IMR-90 (cell line): ENCODE data around the gene PAF1. TPM values are rescaled to one million over a fixed set of nuclear protein-coding genes. Genes with fewer than 3 reads are reported as not detected.

Experiments used
- ATAC-seq: fragments of 200-7000 bp; cut with Tn5 transposase; 2 replicates; pipeline ENCODE4 v1.9.1; 2020; ENCODE audit warnings: low read depth, mild to moderate bottlenecking, moderate library complexity
- BruUV-seq: library from RNA; stranded (reverse); fragments of 400-500 nt; replicated peaks from 2 replicates; lab custom pipeline; 2021; lab: Mats Ljungman, UMichigan
- CTCF ChIA-PET: fragments of 300-600 bp; formaldehyde crosslinking; extraction: SDS; loops from one replicate; lab custom pipeline; 2021; ENCODE audit warnings: antibody characterized with exemption; lab: Yijun Ruan, JAX
- POLR2A ChIA-PET: fragments of 300-600 bp; sonication (Branson Sonifier 250); formaldehyde crosslinking; loops from one replicate; lab custom pipeline; 2022; ENCODE audit warnings: antibody characterized with exemption; ENCODE audit not compliant: unreplicated experiment; lab: Charles Lee
- DNase-seq: peaks from one replicate; pipeline ENCODE4 v3.0.0; 2013
- H2AFZ ChIP-seq: replicated peaks from 2 replicates; pipeline ENCODE3; 2013; ENCODE audit warnings: low read length, mild to moderate bottlenecking; ENCODE audit not compliant: poor library complexity
- H2AK5ac ChIP-seq: 2 replicates; pipeline ENCODE4 v1.6.1; 2013; ENCODE audit warnings: low read depth, low read length, inconsistent platforms
- H2AK9ac ChIP-seq: replicated peaks from 2 replicates; pipeline ENCODE3; 2013; ENCODE audit warnings: mild to moderate bottlenecking, low read depth, low read length, moderate library complexity; ENCODE audit not compliant: poor library complexity
- H2BK120ac ChIP-seq: 2 replicates; pipeline ENCODE4 v1.6.1; 2013; ENCODE audit warnings: low read depth, low read length, inconsistent platforms
- H2BK15ac ChIP-seq: 3 replicates; pipeline ENCODE4 v1.6.1; 2013; ENCODE audit warnings: low read depth, low read length, inconsistent platforms
- H2BK20ac ChIP-seq: 2 replicates; pipeline ENCODE4 v1.6.1; 2013; ENCODE audit warnings: low read depth, mild to moderate bottlenecking, inconsistent platforms, low read length, moderate library complexity
- H2BK5ac ChIP-seq: 2 replicates; pipeline ENCODE4 v1.6.1; 2013; ENCODE audit warnings: mild to moderate bottlenecking, low read depth, low read length, inconsistent platforms; ENCODE audit not compliant: poor library complexity, severe bottlenecking
- H3K14ac ChIP-seq: replicated peaks from 2 replicates; pipeline ENCODE4 v1.6.1; 2013; ENCODE audit warnings: low read depth, low read length, inconsistent platforms
- H3K18ac ChIP-seq: 2 replicates; pipeline ENCODE4 v1.6.1; 2013; ENCODE audit warnings: low read depth, low read length, control low read depth
- H3K23ac ChIP-seq: 2 replicates; pipeline ENCODE4 v1.6.1; 2013; ENCODE audit warnings: low read depth, low read length, inconsistent platforms
- H3K27ac ChIP-seq: 2 replicates; pipeline ENCODE4 v1.5.1; 2013; ENCODE audit warnings: mild to moderate bottlenecking, control low read depth, low read length; ENCODE audit not compliant: insufficient read depth
- H3K27me3 ChIP-seq: 2 replicates; pipeline ENCODE4 v1.6.1; 2013; ENCODE audit warnings: low read length; ENCODE audit not compliant: control insufficient read depth, insufficient read depth
- H3K36me3 ChIP-seq: 2 replicates; pipeline ENCODE4 v1.6.1; 2013; ENCODE audit warnings: low read length, mixed read lengths; ENCODE audit not compliant: control insufficient read depth, insufficient read depth
- H3K4ac ChIP-seq: 2 replicates; pipeline ENCODE4 v1.6.1; 2013; ENCODE audit warnings: low read depth, low read length, inconsistent platforms
- H3K4me1 ChIP-seq: 2 replicates; pipeline ENCODE4 v1.6.1; 2013; ENCODE audit warnings: low read length, mixed read lengths; ENCODE audit not compliant: control insufficient read depth, insufficient read depth
- H3K4me2 ChIP-seq: 2 replicates; pipeline ENCODE4 v1.6.1; 2013; ENCODE audit warnings: low read depth, mild to moderate bottlenecking, control low read depth, low read length, moderate library complexity
- H3K4me3 ChIP-seq: 2 replicates; pipeline ENCODE4 v1.5.1; 2013; ENCODE audit warnings: low read depth, mild to moderate bottlenecking, control low read depth, low read length, moderate library complexity; ENCODE audit not compliant: insufficient read depth
- H3K56ac ChIP-seq: 2 replicates; pipeline ENCODE4 v1.6.1; 2013; ENCODE audit warnings: low read length, inconsistent platforms; ENCODE audit not compliant: insufficient read depth; ENCODE audit errors: extremely low read depth
- H3K79me1 ChIP-seq, 2 experiments: 2 replicates each; pipeline ENCODE4 v1.6.1; 2013; ENCODE audit warnings: low read length in 2 of 2, inconsistent platforms in 1 of 2, low read depth in 1 of 2
- H3K9ac ChIP-seq: 2 replicates; pipeline ENCODE4 v1.6.1; 2013; ENCODE audit warnings: low read depth, low read length, control low read depth
- H3K9me1 ChIP-seq: 2 replicates; pipeline ENCODE4 v1.6.1; 2013; ENCODE audit warnings: low read length, inconsistent platforms; ENCODE audit not compliant: insufficient read depth
- H3K9me3 ChIP-seq: 2 replicates; pipeline ENCODE4 v1.6.1; 2013; ENCODE audit warnings: low read length; ENCODE audit not compliant: control insufficient read depth, insufficient read depth
- H4K20me1 ChIP-seq: 2 replicates; pipeline ENCODE4 v1.6.1; 2013; ENCODE audit warnings: low read length, inconsistent platforms; ENCODE audit not compliant: insufficient read depth
- H4K5ac ChIP-seq: 2 replicates; pipeline ENCODE4 v1.6.1; 2013; ENCODE audit warnings: mild to moderate bottlenecking, low read depth, low read length, control low read depth
- H4K8ac ChIP-seq, 2 experiments: 2 replicates each; pipeline ENCODE4 v1.6.1; 2013; ENCODE audit warnings: low read depth in 2 of 2, low read length in 2 of 2, control low read depth in 1 of 2, inconsistent platforms in 1 of 2
- H4K91ac ChIP-seq: 2 replicates; pipeline ENCODE4 v1.6.1; 2013; ENCODE audit warnings: low read depth, low read length, inconsistent platforms; ENCODE audit not compliant: insufficient read depth
- BHLHE40 ChIP-seq: fragments of 150-350 bp; IDR thresholded peaks from 2 replicates; pipeline ENCODE4 v1.6.1; 2016; ENCODE audit warnings: mild to moderate bottlenecking, low read depth, low read length
- CEBPB ChIP-seq: IDR thresholded peaks from 2 replicates; pipeline ENCODE4 v1.6.1; 2012; ENCODE audit warnings: low read depth, low read length, improper control_type of control experiment
- FOS ChIP-seq: fragments of 150-350 bp; IDR thresholded peaks from 2 replicates; pipeline ENCODE4 v1.6.1; 2016; ENCODE audit warnings: low read depth, low read length
- MAFK ChIP-seq: IDR thresholded peaks from 2 replicates; pipeline ENCODE4 v1.6.1; 2012; ENCODE audit warnings: low read depth, low read length, improper control_type of control experiment
- MAZ ChIP-seq: IDR thresholded peaks from 2 replicates; pipeline ENCODE4 v1.6.1; 2012; ENCODE audit warnings: low read depth, mild to moderate bottlenecking, low read length, improper control_type of control experiment, moderate library complexity, borderline replicate concordance
- MXI1 ChIP-seq: IDR thresholded peaks from 2 replicates; pipeline ENCODE4 v1.6.1; 2012; ENCODE audit warnings: low read depth, mild to moderate bottlenecking, low read length, moderate library complexity, borderline replicate concordance
- POLR2A ChIP-seq: IDR thresholded peaks from 2 replicates; pipeline ENCODE4 v1.6.1; 2012; ENCODE audit warnings: mild to moderate bottlenecking, low read depth, low read length
- RAD21 ChIP-seq: IDR thresholded peaks from 2 replicates; pipeline ENCODE4 v1.6.1; 2012; ENCODE audit warnings: low read length, improper control_type of control experiment
- RCOR1 ChIP-seq: IDR thresholded peaks from 2 replicates; pipeline ENCODE4 v1.6.1; 2012; ENCODE audit warnings: mild to moderate bottlenecking, low read length, improper control_type of control experiment; ENCODE audit not compliant: insufficient replicate concordance
- SMC3 ChIP-seq: fragments of 150-350 bp; IDR thresholded peaks from 2 replicates; pipeline ENCODE4 v1.6.1; 2016; ENCODE audit warnings: low read depth, mild to moderate bottlenecking, antibody characterized with exemption, low read length, moderate library complexity
- USF2 ChIP-seq: fragments of 150-350 bp; IDR thresholded peaks from 2 replicates; pipeline ENCODE4 v1.6.1; 2017; ENCODE audit warnings: mild to moderate bottlenecking, antibody characterized with exemption, low read length, low read depth
- WGBS, 2 experiments: methylation state at CpG; one replicate each; pipeline versions ENCODE4 v1.1.5 to v1.1.7; 2013; ENCODE audit warnings: missing lambda C conversion rate in 2 of 2; ENCODE audit not compliant: insufficient read length in 1 of 2; ENCODE audit errors: extremely low coverage in 2 of 2; 5-methylcytosine and 5-hydroxymethylcytosine counted together
- dilution Hi-C: fragments of 300-500 bp; cut with HindIII; formaldehyde crosslinking; loops from one replicate; pipeline ENCODE4 v1.14.3; 2018; ENCODE audit warnings: low sequenced_read_pairs; ENCODE audit not compliant: unreplicated experiment
- in situ Hi-C: fragments of 300-500 bp; cut with MboI; formaldehyde crosslinking; loops from 3 replicates; pipeline ENCODE4 v1.14.3; 2019; ENCODE audit warnings: low sequenced_read_pairs, inconsistent platforms, mixed read lengths
- intact Hi-C: fragments of 100-400 bp; cut with micrococcal nuclease; formaldehyde crosslinking; loops from 2 replicates; pipeline ENCODE4 v1.10.0; 2022
- polyA plus RNA-seq, 3 experiments: library from polyadenylated mRNA; depleted of rRNA; stranded (reverse); fragments of >200 nt; gene quantifications; 2 replicates each; pipeline ENCODE4 v1.2.3, GENCODE V29; 2012; ENCODE audit warnings: low replicate concordance in 1 of 3
- total RNA-seq: library from RNA; depleted of rRNA; stranded (reverse); fragments of >200 nt; gene quantifications from 2 replicates; pipeline ENCODE4 v1.2.3, GENCODE V29; 2012
- TF ChIP-seq, protein P1 (sequence below): fragments of 150-350 bp; IDR thresholded peaks from 2 replicates; pipeline ENCODE4 v1.6.1; 2016; ENCODE audit warnings: low read depth, mild to moderate bottlenecking, low read length, moderate library complexity, borderline replicate concordance

PAF1 gene
- total and polyA plus RNA-seq, 2 of the 4 experiments (the other 2 are of a cell fraction) = 45.7 to 54.3 TPM

DNA sequence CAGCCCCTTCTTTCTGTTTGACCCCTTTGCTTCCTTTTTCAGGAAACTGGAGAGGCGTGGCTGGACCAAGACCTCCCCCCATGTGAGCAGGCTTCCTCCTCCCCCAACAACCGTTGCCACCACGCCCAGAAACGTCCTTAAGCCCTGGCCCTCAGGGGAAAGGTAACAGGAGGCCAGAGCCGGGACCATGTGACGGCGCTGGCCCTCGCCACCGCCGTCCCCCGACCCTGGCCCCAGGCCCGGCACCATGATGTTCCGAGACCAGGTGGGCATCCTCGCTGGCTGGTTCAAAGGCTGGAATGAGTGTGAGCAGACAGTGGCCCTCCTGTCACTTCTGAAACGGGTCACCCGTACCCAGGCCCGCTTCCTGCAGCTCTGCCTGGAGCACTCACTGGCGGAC, 34.3 kb downstream of the PAF1 start:
- peaks cover 8% of the 10 kb centered on the region for H3K9me1 ChIP-seq
- H3K56ac ChIP-seq = no peak overlapping the region
- WGBS, 2 experiments = 96% methylated on average over 11 of the region's 18 CpGs; no CpG with 5 or more reads in 1 of the 2 experiments
- H3K36me3 ChIP-seq = peaks cover 66% of the 10 kb centered on the region
- no peak overlapping the region for H2AK5ac ChIP-seq
- no peak overlapping the region for H2BK120ac ChIP-seq
- no peak overlapping the region for H3K4me2 ChIP-seq
- no peak overlapping the region for H2AK9ac ChIP-seq
- no peak overlapping the region for H2BK5ac ChIP-seq
- H3K27me3 ChIP-seq = no peaks in the 10 kb centered on the region
- H3K4me3 ChIP-seq = no peak overlapping the region
- DNase-seq (no peak), ATAC-seq (no peak)
- TF ChIP-seq BHLHE40 (no peak), SMC3 (no peak), RCOR1 (no peak), MAFK (no peak), CEBPB (no peak), FOS (no peak), POLR2A (no peak), USF2 (no peak), RAD21 (no peak), MXI1 (no peak), MAZ (no peak)
- TF ChIP-seq, protein P1, sequence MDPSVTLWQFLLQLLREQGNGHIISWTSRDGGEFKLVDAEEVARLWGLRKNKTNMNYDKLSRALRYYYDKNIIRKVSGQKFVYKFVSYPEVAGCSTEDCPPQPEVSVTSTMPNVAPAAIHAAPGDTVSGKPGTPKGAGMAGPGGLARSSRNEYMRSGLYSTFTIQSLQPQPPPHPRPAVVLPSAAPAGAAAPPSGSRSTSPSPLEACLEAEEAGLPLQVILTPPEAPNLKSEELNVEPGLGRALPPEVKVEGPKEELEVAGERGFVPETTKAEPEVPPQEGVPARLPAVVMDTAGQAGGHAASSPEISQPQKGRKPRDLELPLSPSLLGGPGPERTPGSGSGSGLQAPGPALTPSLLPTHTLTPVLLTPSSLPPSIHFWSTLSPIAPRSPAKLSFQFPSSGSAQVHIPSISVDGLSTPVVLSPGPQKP = no peak
- in situ Hi-C loops (no loop called here), intact Hi-C loops (no loop called here), dilution Hi-C loops (no loop called here)
- H2AFZ ChIP-seq = no peak overlapping the region
- H3K4me1 ChIP-seq = no peaks in the 10 kb centered on the region
- no peak overlapping the region for H2BK15ac ChIP-seq
- H4K20me1 ChIP-seq = peaks cover 14% of the 10 kb centered on the region
- H4K5ac ChIP-seq = no peak overlapping the region
- no peak overlapping the region for H3K23ac ChIP-seq
- CTCF ChIA-PET = no interaction called here
- no peak overlapping the region for H3K27ac ChIP-seq
- H2BK20ac ChIP-seq = no peak overlapping the region
- peaks cover 36 to 70% of the 10 kb centered on the region in 2 experiments for H3K79me1 ChIP-seq
- H4K8ac ChIP-seq = no peak overlapping the region
- H3K14ac ChIP-seq = no peak overlapping the region
- no peak overlapping the region for H3K4ac ChIP-seq
- no TSS peak for BruUV-seq
- POLR2A ChIA-PET = no interaction called here
- no peaks in the 10 kb centered on the region for H3K9me3 ChIP-seq
- no peak overlapping the region for H4K91ac ChIP-seq
- H3K9ac ChIP-seq = no peak overlapping the region
- H3K18ac ChIP-seq = no peak overlapping the region
